GM19099 (cell line): ENCODE results near the gene SLC22A23.

Source experiments
- POLR2A ChIP-seq: IDR thresholded peaks from 3 replicates; pipeline ENCODE4 v1.6.1; 2011; ENCODE audit warnings: low read depth; ENCODE audit not compliant: insufficient read length; ENCODE audit errors: extremely low read depth

Gene SLC22A23

DNA sequence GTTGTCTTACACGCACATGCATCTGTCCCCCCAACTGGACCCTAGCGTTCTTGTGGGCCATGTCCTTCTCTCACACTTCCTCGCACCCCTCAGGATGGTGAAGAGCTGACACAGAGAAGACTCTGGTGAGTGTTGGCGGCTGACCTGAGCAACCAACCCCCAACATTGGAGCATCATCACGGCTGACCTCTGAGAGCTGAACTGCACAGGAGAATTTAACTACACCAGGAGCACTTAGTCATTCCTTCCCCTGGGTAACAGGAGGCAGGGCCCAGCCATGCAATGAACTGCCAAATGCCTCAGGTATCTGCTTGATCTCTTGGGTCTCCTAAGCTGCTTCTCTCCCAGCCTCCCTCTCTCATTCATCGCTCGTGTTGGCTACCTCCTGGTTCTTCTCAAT, 109.6 kb downstream of the SLC22A23 start:
- no peak for TF ChIP-seq POLR2A

GRCh38 chr6:3346476-3346875, 110.4 kb downstream of the SLC22A23 start:
- TF ChIP-seq POLR2A, result no peak

GRCh38 chr6:3345836-3346235, 111.0 kb downstream of the SLC22A23 start:
- TF ChIP-seq POLR2A, result no peak

GRCh38 chr6:3343089-3343883, 113.6 kb downstream of the SLC22A23 start:
- TF ChIP-seq POLR2A, result no peak

- no peak for TF ChIP-seq POLR2A
Observed at GRCh38 chr6:3341467-3341866, 115.4 kb downstream of the SLC22A23 start.

DNA sequence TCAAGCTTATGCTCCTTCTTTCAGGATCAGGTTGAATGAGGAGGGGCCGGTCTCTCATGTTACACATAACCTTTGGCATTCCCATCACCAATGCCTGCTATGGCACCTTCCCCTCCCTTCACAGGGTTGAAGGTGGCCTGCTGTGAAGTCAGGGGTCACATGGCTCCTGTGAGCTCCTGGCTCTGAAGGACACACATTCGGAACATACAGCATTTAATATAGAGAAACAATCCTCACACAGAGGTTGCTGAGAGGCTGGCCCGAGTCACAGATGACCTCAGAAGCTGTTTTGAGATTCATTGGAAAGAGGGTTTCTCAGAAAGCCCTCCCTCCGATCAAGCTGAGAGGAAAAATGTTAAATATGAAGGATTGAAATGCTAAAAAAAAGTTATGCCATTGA, 116.0 kb downstream of the SLC22A23 start:
- no peak for TF ChIP-seq POLR2A

GRCh38 chr6:3340358-3340802, 116.5 kb downstream of the SLC22A23 start:
- no peak for TF ChIP-seq POLR2A

DNA sequence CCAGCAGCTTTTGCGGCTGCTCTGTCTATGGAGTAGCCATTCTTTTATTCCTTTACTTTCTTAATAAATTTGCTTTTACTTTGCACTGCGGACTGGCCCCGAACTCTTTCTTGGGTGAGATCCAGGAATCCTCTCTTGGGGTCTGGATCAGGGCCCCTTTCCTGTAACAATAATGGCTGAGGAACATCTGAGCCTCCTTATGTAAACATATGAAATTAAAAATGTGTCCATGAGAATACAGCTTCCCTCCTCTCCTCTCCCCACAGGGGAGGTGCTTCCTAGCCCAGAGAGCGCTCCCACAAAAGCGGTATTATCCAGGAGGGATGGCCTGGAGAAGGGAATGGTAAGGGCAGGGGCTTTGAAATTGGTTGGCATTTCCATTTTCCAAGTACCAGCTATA, 117.0 kb downstream of the SLC22A23 start:
- no peak for TF ChIP-seq POLR2A

GRCh38 chr6:3337521-3338350, 119.1 kb downstream of the SLC22A23 start:
- no peak for TF ChIP-seq POLR2A

GRCh38 chr6:3336859-3337515, 119.9 kb downstream of the SLC22A23 start:
- no peak for TF ChIP-seq POLR2A

GRCh38 chr6:3336066-3336786, 120.6 kb downstream of the SLC22A23 start:
- no peak for TF ChIP-seq POLR2A

- TF ChIP-seq POLR2A, result no peak
Observed at GRCh38 chr6:3335169-3335568, 121.7 kb downstream of the SLC22A23 start.

DNA sequence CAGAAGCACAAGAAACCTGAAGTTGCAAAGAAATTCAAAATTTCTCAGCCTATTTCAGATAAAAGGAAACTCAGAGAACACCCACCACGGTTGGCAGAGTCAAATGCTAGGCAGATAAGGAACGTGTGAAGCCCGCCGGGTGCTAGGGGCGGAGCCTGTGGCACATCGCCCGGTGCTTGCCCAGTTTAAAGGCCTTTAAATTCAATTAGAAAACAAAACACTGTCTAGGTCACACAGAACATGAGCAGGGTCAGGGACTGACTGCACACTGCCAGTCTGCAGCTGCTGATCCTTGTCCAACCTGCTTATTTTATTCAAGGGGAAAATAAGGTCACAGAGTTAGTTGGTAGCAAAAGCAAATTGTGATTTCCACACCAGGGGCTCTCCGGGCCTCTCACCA, 122.3 kb downstream of the SLC22A23 start:
- TF ChIP-seq POLR2A, result no peak

- TF ChIP-seq POLR2A, result no peak
Observed at GRCh38 chr6:3333263-3333662, 123.6 kb downstream of the SLC22A23 start.

GRCh38 chr6:3331971-3332370, 124.9 kb downstream of the SLC22A23 start:
- TF ChIP-seq POLR2A, result no peak
